Kidney epithelial cell (primary cell): Measurements from ENCODE around the gene COX6B1. TPM values are rescaled to one million over a fixed set of nuclear protein-coding genes. Genes with fewer than 3 reads are reported as not detected.
"Not testable (repeated sequence)": the region's sequence is repeated elsewhere in the genome, so short reads cannot be mapped to it uniquely, and the experiment has no call there.

Source experiments
- DNase-seq: peaks from one replicate; pipeline ENCODE4 v3.0.0-alpha.2; 2010; ENCODE audit warnings: low read depth
- H3K27me3 ChIP-seq: 2 replicates; pipeline ENCODE4 v1.6.0; 2011; ENCODE audit warnings: low read length; ENCODE audit not compliant: control insufficient read depth, insufficient read depth
- H3K36me3 ChIP-seq: 2 replicates; pipeline ENCODE4 v1.5.1; 2011; ENCODE audit warnings: low read length; ENCODE audit not compliant: control insufficient read depth, insufficient read depth
- H3K4me3 ChIP-seq: 2 replicates; pipeline ENCODE4 v1.5.1; 2011; ENCODE audit warnings: low read depth, mild to moderate bottlenecking, control low read depth, low read length
- CTCF ChIP-seq: IDR thresholded peaks from 2 replicates; pipeline ENCODE4 v1.5.1; 2011; ENCODE audit warnings: mild to moderate bottlenecking, moderate library complexity, low read length, control low read depth, inconsistent platforms; ENCODE audit not compliant: insufficient read depth, poor library complexity, severe bottlenecking
- total RNA-seq: library from RNA; depleted of rRNA; stranded (reverse); fragments of >200 nt; gene quantifications from 2 replicates; pipeline ENCODE4 v1.2.3, GENCODE V29; 2015

The COX6B1 gene, protein sequence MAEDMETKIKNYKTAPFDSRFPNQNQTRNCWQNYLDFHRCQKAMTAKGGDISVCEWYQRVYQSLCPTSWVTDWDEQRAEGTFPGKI
- 347 and 569 TPM in 2 replicates for total RNA-seq

GRCh38 chr19:35648017-35648961, at the start of gene COX6B1:
Gene COX6B1, plus strand, starts transcription at chr19:35648323. Its CDS starts 2,921 bp downstream, at chr19:35651244.
- TF ChIP-seq CTCF = no peak
- Histone ChIP-seq H3K4me3 (peak within 1 kb of the TSS; percentile 88), H3K36me3 (no peaks in the 10 kb centered on the region), H3K27me3 (no peaks in the 10 kb centered on the region)
- peak; percentile 95 for DNase-seq

DNA sequence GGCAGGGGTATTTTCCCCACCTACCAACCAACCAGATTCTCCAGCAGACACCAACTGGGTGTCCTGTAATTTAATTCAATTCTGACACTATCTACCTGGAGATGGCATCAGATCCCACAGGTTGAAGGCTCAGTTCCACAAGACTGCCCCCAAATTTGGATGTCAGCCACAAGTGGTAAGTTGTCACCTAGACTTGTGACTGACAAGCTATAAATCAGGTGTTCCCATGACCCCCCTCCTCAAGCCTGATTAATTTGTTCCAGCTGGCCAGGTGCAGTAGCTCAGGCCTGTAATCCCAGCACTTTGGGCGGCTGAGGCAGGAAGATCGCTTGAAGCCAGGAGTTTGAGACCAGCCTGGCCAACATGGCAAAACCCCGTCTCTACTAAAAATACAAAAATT, 46.2 kb upstream of the COX6B1 start:
- no peak for DNase-seq
- TF ChIP-seq CTCF = no peak
- H3K27me3 ChIP-seq = no peaks in the 10 kb centered on the region
- no peak overlapping the region for H3K4me3 ChIP-seq
- no peaks in the 10 kb centered on the region for H3K36me3 ChIP-seq

- not testable (repeated sequence) for H3K27me3 ChIP-seq, DNase-seq, H3K36me3 ChIP-seq, H3K4me3 ChIP-seq
Observed at GRCh38 chr19:35604436-35604835, 43.7 kb upstream of the COX6B1 start.

DNA sequence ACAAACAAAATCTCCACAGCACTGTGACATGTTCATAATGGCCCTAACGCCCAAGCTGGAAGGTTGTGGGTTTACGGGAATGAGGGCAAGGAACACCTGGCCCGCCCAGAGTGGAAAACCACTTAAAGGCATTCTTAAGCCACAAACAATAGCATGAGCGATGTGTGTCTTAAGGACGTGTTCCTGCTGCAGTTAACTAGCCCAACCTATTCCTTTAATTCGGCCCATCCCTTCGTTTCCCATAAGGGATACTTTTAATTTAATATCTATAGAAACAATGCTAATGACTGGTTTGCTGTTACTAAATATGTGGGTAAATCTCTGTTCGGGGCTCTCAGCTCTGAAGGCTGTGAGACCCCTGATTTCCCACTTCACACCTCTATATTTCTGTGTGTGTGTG, 41.0 kb upstream of the COX6B1 start:
- not testable (repeated sequence) for H3K27me3 ChIP-seq, DNase-seq, H3K36me3 ChIP-seq, H3K4me3 ChIP-seq

- Histone ChIP-seq H3K36me3 (no peaks in the 10 kb centered on the region), H3K4me3 (no peak overlapping the region), H3K27me3 (no peaks in the 10 kb centered on the region)
- no peak for DNase-seq
- TF ChIP-seq CTCF = no peak
Observed at GRCh38 chr19:35607661-35608060, 40.5 kb upstream of the COX6B1 start.

- H3K4me3 ChIP-seq = no peak overlapping the region
- no peaks in the 10 kb centered on the region for H3K27me3 ChIP-seq
- no peaks in the 10 kb centered on the region for H3K36me3 ChIP-seq
- no peak for DNase-seq
- TF ChIP-seq CTCF = no peak
Observed at GRCh38 chr19:35608251-35608650, 39.9 kb upstream of the COX6B1 start.

DNA sequence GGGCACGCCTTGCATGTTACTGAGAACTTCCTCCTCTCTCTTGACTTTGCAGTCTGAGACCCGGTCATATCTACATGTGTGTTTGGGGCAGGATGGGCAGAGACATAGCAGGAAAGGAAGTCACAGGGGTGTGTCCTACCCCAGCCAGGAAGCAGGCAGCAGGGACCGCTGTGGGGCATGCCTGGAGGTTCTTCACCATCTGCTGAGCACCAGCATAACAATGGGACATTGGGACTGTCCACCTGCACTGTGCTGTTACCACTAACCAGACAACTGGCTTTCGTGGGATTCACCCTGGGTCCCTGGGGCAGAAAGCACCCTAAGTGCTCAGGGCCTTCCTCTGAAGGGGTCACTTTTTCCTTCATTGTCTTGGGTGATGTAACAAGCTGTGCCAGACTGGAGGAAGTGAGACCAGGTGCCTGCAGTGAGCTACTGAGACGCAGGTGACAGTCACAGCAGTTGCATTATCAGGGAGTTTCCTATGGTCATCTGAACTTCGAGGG, 38.2 kb upstream of the COX6B1 start:
- Histone ChIP-seq H3K27me3 (no peaks in the 10 kb centered on the region), H3K4me3 (no peak overlapping the region), H3K36me3 (no peaks in the 10 kb centered on the region)
- no peak for TF ChIP-seq CTCF
- DNase-seq = no peak
